Activated CD4-positive, alpha-beta T cell treated with anti-CD3 and anti-CD28 coated beads, Interleukin-2, Interleukin-4, amounts not matched to agents 100 ng/mL and 50 ng/mL, durations not matched to agents 16 hours and 8 hours (primary cell): ENCODE measurements around the gene ADIRF.
"Not testable (repeated sequence)": the region's sequence is repeated elsewhere in the genome, so short reads cannot be mapped to it uniquely, and the experiment has no call there.

Experiments
- DNase-seq: peaks from one replicate; pipeline ENCODE4 v3.0.0-alpha.2; 2020; ENCODE audit warnings: low spot score

The ADIRF gene

DNA sequence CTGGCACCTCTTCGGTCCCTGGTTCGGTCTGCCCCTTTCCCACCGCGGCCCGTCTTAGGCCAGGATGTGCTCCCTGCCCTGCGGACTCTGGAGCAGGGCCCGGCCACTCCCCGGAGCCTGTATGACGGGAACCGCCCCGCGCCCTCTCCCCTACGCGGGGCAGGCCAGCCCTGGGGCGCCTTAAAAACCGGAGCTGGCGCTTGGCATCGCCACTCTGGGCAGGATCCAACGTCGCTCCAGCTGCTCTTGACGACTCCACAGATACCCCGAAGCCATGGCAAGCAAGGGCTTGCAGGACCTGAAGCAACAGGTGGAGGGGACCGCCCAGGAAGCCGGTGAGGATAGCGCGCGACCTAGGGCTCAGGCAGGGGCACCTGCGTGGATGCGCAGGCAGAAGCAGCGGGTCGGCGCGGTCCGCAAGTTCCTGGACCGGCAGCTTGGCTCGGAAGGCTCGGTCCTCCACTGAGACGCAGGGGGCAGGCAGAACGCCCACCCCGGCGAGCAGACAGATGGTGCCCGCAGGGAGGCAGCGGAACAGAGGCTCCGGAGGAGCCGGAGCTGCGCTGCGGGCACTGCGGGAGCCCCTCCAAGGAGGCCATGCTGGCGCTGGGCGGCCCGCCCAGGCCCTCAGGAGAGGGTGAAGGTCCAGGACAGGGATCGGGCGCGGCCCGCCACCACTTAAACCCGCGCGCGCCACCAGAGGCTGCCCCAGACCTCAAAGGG, at the start of gene ADIRF:
ADIRF (plus strand) TSS at position 212 of the 723 bp plus-strand sequence; CDS start at position 275, 63 bp downstream.
- DNase-seq, result no peak

- no peak for DNase-seq
These were observed 45.7 kb upstream of the ADIRF start for GRCh38 chr10:86922553-86922961.

DNA sequence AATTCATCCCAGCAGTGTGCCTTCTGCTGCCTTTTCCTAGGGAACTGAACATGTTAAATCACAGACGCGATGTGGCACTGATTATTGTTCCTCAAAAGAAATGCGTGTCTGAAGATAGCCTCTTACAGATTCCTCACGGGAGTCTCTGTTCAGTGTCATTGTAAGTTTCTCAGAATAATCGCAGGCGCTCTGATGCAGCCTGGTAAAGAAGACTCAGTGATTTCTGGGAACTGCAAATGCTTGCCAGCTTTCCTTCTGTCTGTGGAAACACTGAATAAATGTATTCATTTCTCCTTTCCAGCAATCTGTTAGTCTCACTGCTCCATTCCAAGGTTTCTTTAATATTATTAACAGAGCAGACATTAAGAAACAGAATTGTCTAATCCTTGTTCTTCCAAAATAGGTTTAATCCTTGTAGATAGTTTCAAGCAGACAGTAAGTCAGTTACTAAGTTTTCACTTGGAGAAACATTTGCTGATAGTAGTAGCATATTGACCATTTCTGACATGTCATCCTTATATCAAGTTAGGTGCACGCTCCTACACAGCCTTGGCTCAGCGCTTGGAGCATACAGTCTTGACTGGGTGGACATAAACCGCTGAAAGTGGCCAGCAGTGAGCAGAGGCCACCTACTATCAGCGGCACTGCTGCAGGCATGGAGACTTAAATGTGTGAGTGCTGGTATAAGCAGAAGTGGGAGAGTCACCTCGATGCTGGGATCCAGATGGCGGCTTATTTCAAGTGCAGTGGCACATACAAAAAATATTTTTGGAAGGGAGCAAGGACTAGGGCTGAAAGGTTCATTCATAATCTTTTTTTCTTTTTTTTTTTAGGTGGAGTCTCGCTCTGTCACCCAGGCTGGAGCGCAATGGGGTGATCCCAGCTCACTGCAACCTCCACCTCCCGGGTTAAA, 38.6 kb upstream of the ADIRF start:
- DNase-seq, result no peak

- DNase-seq, result no peak
These were observed 36.4 kb upstream of the ADIRF start for GRCh38 chr10:86931872-86932271.

DNA sequence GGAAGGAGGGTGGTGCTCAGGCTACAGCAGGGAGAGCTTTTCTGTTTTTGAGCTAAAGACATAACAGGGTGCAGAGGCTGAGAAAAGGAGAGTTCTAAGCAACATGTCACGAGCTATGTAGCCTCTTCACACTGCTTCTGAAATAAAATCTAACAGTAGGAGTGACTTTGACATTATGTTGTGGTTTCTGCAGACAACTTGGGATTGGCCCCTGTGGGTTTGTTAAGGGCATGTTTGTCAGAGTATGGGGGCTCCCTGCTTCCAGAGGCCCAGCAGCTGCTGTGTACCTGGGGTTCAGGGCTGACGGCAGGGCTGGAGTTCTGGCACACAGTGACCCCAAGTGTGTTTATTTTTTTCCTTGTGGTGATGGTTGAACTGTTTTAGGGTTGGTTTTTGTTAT, 35.6 kb upstream of the ADIRF start:
- no peak for DNase-seq

- not testable (repeated sequence) for DNase-seq
These were observed 34.0 kb upstream of the ADIRF start for GRCh38 chr10:86934162-86934711.

DNA sequence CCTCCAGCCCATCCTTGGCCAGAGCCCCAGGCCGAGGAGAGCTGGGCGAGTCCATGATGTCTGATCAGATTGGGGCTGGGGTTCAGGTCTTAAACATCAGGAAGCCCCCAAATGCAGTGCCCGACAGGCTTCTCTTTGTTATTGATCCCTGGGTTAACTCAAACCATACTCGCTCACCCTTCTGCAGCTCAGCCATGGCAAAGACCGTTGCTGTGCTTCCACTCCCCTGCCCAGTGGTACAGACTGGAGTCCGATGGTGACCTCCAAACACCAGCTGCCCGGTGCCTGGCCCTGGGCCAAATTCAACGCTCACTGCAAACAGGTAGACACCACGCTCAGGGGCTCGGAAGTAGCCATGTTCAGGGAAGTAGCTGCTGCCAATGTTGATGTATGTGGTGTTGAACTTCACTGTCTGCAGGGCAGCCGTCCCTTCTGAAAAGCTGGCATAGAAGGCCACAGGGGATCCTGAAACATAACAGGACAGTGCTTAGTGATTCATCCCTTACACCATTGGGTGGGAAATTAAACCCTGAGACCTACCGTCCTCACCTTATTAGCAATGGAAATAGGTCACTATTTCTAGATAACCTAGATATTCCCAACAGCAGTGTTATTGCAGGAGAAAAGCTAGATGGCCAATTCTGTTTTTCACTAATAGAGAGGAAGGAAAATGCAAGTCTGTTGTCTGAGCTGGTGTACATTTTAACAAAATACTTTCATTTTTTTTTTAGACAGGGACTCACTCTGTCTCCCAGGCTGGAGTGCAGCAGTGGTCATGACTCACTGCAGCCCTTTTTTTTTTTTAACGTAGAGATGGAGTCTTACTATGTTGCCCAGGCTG, 31.4 kb upstream of the ADIRF start:
- no peak for DNase-seq

- DNase-seq, result no peak
These were observed 30.7 kb upstream of the ADIRF start for GRCh38 chr10:86937502-86938154.

DNA sequence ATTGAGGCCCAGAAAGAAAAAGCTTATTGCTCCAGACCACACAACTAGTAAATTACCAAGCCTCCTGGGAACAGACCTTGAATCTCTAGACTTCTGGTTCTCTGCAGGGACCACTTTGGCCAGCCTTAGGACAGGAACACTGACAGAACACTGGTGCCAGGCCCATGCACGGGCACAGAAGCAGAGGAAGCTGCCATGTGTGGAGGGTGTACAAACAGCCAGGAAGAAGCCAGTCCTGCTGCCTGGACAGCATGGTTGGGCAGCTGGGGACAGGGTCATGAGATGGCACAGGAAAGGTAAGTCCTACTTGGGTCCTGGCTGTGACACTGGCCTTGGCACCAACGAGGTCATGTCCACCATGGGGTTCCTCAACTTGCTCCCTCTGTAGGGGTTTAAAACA, 30.0 kb upstream of the ADIRF start:
- DNase-seq, result no peak

- not testable (repeated sequence) for DNase-seq
These were observed 28.2 kb upstream of the ADIRF start for GRCh38 chr10:86940076-86940475.

DNA sequence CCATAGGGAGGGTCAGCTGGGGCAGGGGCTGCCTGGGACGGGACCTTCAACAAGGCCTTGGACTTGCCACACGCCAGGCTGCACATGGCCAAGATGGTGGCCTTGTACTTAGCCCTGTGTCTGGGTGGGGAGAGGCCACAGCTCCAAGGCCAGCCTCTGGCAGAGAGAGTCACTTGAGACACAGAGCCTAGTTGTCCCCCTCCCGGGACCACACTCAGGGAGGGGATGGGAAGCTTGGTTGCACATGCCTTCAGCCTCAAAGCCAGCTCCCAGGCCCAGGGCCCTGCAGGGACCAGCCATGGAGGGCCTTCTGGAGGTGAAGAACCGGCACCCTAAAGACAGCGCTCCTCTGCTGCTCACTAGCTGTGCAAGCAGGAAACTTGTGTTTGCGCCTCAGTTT, 27.6 kb upstream of the ADIRF start:
- DNase-seq, result no peak

GRCh38 chr10:86941426-86941825, 26.9 kb upstream of the ADIRF start:
- no peak for DNase-seq

DNA sequence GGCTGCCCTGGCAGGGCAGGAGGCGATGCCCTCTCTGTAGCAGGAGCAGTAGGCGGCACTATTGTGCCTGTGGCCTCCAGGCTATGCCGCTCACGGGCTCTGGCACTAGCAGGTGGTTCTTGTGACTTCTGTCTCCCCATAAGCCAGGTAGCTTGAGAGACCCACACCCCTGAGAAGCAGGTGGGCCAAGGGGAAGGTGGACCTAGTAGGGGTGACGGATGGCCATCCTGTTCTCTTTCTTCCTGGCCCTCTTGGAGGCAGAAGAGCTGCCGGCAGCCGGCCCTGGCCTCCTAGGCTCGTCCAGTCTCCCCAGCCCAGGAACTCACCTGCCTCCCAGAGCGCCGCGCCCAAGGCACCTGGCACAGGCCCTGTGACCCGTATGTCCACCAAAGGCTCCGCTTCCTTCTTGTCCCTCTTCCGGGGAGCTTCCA, 26.3 kb upstream of the ADIRF start:
- no peak for DNase-seq

GRCh38 chr10:86942441-86943315, 25.6 kb upstream of the ADIRF start:
- no peak for DNase-seq

DNA sequence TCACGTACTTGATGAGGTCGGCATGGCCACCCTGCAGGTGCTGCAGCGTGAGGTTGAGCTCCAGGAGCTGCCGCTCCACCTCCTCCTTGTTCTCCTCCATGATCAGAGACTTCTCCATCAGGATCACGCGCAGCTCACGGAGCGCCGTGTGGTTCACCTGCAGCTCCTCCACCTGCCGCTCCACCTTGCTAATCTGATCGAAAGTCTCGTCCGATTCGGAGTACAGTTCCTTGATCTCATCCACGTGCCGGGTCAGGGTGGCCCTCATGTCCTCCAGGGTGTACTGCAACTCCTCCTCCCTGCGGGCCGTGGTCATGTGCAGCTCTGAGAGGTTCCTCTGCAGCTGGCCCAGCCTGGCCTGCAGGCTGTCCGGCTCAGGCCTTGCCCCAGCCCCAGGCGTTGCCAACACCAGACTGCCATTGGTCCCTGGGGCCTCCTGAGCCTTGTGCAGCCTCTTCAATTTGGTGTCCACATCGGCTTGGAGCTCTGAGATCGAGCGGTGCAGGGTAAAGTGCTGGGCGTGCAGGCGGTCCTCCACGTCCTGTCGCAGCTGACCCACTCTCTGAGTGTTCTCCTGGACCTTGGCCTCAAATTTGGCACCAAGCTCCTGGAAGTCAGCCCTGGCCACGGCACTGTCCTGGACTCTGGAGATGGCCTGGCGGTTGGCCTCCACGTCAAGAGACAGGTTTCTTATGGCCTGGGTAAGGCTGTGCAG, 24.8 kb upstream of the ADIRF start:
- no peak for DNase-seq

DNA sequence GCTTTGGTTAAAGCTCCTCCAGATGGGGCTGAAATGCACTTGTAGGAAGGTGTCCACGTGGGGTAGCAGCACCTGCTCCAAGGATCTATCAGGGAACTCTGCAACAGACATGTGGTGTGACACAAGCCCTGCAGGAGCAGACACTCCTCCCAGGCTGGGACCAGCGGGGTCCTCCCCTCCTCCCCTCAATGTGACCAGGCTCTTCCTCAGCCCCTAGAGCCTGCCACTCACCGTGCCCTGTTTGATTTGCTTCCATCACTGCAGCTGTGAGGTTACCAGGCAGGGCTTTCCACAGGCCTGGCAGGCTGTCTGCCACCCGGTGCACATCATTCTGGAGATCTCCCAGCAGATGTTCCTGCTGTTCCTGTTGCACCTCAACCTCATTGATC, 24.3 kb upstream of the ADIRF start:
- DNase-seq, result no peak

DNA sequence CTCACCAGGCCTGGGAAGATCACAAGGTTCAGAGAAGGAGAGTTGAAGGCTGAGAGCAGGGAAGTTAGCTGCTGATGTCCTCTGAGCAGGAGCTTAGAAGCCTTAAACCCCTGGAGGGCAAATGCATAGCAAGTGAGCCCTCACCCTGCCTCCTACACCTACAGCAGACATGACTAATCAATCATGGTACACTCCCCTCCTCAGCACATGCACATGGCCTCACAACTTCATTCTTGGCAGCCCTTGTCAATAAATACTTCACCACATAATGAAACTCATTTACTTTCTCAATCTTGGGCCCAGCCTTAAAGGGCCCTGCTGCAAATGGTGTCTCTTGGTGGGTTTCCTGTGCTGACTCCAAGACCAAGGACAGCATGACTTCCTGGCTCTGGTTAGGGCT, 23.8 kb upstream of the ADIRF start:
- no peak for DNase-seq

GRCh38 chr10:86944907-86945306, 23.4 kb upstream of the ADIRF start:
- no peak for DNase-seq

DNA sequence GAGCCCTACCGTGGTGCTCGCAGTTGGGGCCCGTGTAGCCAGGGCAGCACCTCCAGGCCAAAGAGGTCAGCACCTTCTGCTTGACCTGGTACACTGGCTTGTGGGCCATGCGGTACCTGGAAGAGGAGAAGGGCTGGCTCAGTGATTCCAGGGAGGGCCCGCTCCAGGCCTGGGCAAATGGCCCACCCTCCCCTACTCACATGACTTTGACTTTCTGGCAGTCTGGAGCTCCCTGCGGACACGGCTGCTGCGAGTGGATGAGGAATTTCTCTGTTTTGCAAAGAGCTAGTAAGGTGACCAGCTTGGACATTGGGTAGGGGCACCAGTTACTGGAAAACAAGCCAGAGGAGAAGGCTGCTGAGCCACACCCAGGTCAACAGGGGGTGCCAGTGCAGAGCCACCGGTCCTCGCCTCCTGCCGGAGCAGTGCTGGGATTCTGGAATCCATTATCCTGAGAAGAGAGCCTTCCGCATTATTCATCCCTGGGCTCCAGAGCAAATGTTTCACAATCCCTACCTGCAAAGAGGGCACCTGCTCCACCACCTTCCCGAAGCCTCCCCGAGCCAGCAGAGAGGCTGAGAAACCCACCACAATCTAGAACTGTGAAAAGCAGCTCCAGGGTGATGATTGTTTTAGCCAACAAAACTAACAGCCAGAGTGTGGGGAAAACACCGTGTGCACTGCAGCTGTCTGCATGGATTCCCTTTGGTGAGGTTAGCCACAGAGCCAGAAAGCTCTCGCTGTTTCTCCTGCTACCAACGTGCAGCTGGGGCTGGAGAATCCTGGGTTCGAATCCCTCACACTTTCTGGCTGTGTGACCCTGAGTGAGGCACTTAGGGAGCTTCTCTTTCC, 22.7 kb upstream of the ADIRF start:
- DNase-seq, result no peak
